Measurements from ENCODE around the gene SP1.

GRCh38 chr12:53428741-53429140 is 48.8 kb downstream of the SP1 start:
- TF ChIP-seq GATA2 (IDR thresholded peaks at IDR 0.05; ENCODE audit: low read depth, low read length) = no peak
- no peak for TF ChIP-seq GATA3 (IDR thresholded peaks at IDR 0.05; ENCODE audit: low read depth, low read length)

Data from SH-SY5Y (cell line).